Stimulated activated naive CD8-positive, alpha-beta T cell treated with anti-CD3 and anti-CD28 coated beads, Interleukin-15, Interleukin-2, amounts not matched to agents 100 ng/mL and 50 ng/mL, for 24 hours (primary cell): ENCODE measurements around the gene RPL29.

ENCODE experiments used
- H3K27ac Mint-ChIP-seq: one replicate; pipeline ENCODE4 v1.8.0; 2021; ENCODE audit warnings: mild to moderate bottlenecking, mixed read lengths
- H3K27me3 Mint-ChIP-seq: one replicate; pipeline ENCODE4 v1.8.0; 2021; ENCODE audit warnings: mixed read lengths
- H3K36me3 Mint-ChIP-seq: one replicate; pipeline ENCODE4 v1.8.0; 2021; ENCODE audit warnings: low read depth, mixed read lengths
- H3K4me1 Mint-ChIP-seq: one replicate; pipeline ENCODE4 v1.8.0; 2021; ENCODE audit warnings: low read depth, mixed read lengths
- H3K4me3 Mint-ChIP-seq: one replicate; pipeline ENCODE4 v1.8.0; 2021; ENCODE audit warnings: mild to moderate bottlenecking, mixed read lengths
- H3K9me3 Mint-ChIP-seq: one replicate; pipeline ENCODE4 v1.8.0; 2021; ENCODE audit warnings: mixed read lengths

Gene RPL29

GRCh38 chr3:52020796-52021195, 25.1 kb upstream of the RPL29 start:
- Mint-ChIP-seq H3K4me1 (no peaks in the 10 kb centered on the region), H3K27ac (no peak overlapping the region), H3K36me3 (no peaks in the 10 kb centered on the region), H3K9me3 (no peaks in the 10 kb centered on the region), H3K4me3 (no peak overlapping the region), H3K27me3 (no peaks in the 10 kb centered on the region)

GRCh38 chr3:52019352-52020080, 23.8 kb upstream of the RPL29 start:
- Mint-ChIP-seq H3K27ac (no peak overlapping the region), H3K4me3 (no peak overlapping the region), H3K36me3 (no peaks in the 10 kb centered on the region), H3K4me1 (no peaks in the 10 kb centered on the region), H3K27me3 (no peaks in the 10 kb centered on the region), H3K9me3 (no peaks in the 10 kb centered on the region)

GRCh38 chr3:52018319-52019000, 22.8 kb upstream of the RPL29 start:
- Mint-ChIP-seq H3K36me3 (no peaks in the 10 kb centered on the region), H3K4me3 (no peak overlapping the region), H3K9me3 (no peaks in the 10 kb centered on the region), H3K27me3 (no peaks in the 10 kb centered on the region), H3K27ac (no peak overlapping the region), H3K4me1 (no peaks in the 10 kb centered on the region)

- H3K9me3 Mint-ChIP-seq, result no peaks in the 10 kb centered on the region
- no peak overlapping the region for H3K27ac Mint-ChIP-seq
- no peak overlapping the region for H3K4me3 Mint-ChIP-seq
- no peaks in the 10 kb centered on the region for H3K36me3 Mint-ChIP-seq
- no peaks in the 10 kb centered on the region for H3K27me3 Mint-ChIP-seq
- no peaks in the 10 kb centered on the region for H3K4me1 Mint-ChIP-seq
These were observed 21.9 kb upstream of the RPL29 start for GRCh38 chr3:52017586-52017985.

- H3K27ac Mint-ChIP-seq, result no peak overlapping the region
- H3K9me3 Mint-ChIP-seq, result no peaks in the 10 kb centered on the region
- H3K36me3 Mint-ChIP-seq, result no peaks in the 10 kb centered on the region
- no peaks in the 10 kb centered on the region for H3K4me1 Mint-ChIP-seq
- H3K27me3 Mint-ChIP-seq, result no peaks in the 10 kb centered on the region
- H3K4me3 Mint-ChIP-seq, result no peak overlapping the region
These were observed 19.9 kb upstream of the RPL29 start for GRCh38 chr3:52015438-52016228.

GRCh38 chr3:52014613-52015012, 18.9 kb upstream of the RPL29 start:
- Mint-ChIP-seq H3K27me3 (no peaks in the 10 kb centered on the region), H3K9me3 (no peaks in the 10 kb centered on the region), H3K4me1 (no peaks in the 10 kb centered on the region), H3K4me3 (no peak overlapping the region), H3K27ac (no peak overlapping the region), H3K36me3 (no peaks in the 10 kb centered on the region)

- no peaks in the 10 kb centered on the region for H3K9me3 Mint-ChIP-seq
- H3K27me3 Mint-ChIP-seq, result no peaks in the 10 kb centered on the region
- no peaks in the 10 kb centered on the region for H3K36me3 Mint-ChIP-seq
- H3K27ac Mint-ChIP-seq, result peak overlapping the region; percentile 8
- no peaks in the 10 kb centered on the region for H3K4me1 Mint-ChIP-seq
- no peak overlapping the region for H3K4me3 Mint-ChIP-seq
These were observed 18.3 kb upstream of the RPL29 start for GRCh38 chr3:52013802-52014598.

- Mint-ChIP-seq H3K36me3 (no peaks in the 10 kb centered on the region), H3K27me3 (no peaks in the 10 kb centered on the region), H3K4me3 (no peak overlapping the region), H3K9me3 (no peaks in the 10 kb centered on the region), H3K4me1 (no peaks in the 10 kb centered on the region), H3K27ac (no peak overlapping the region)
These were observed 17.0 kb upstream of the RPL29 start for GRCh38 chr3:52012699-52013098.

GRCh38 chr3:52010431-52010830, 14.7 kb upstream of the RPL29 start:
- no peak overlapping the region for H3K4me3 Mint-ChIP-seq
- no peaks in the 10 kb centered on the region for H3K36me3 Mint-ChIP-seq
- no peak overlapping the region for H3K27ac Mint-ChIP-seq
- no peaks in the 10 kb centered on the region for H3K27me3 Mint-ChIP-seq
- no peaks in the 10 kb centered on the region for H3K4me1 Mint-ChIP-seq
- H3K9me3 Mint-ChIP-seq, result no peaks in the 10 kb centered on the region

- no peak overlapping the region for H3K4me3 Mint-ChIP-seq
- H3K27me3 Mint-ChIP-seq, result no peaks in the 10 kb centered on the region
- H3K9me3 Mint-ChIP-seq, result no peaks in the 10 kb centered on the region
- no peaks in the 10 kb centered on the region for H3K36me3 Mint-ChIP-seq
- H3K4me1 Mint-ChIP-seq, result no peaks in the 10 kb centered on the region
- H3K27ac Mint-ChIP-seq, result no peak overlapping the region
These were observed 11.6 kb upstream of the RPL29 start for GRCh38 chr3:52007291-52007690.

- no peaks in the 10 kb centered on the region for H3K36me3 Mint-ChIP-seq
- peaks cover 1% of the 10 kb centered on the region for H3K4me1 Mint-ChIP-seq
- H3K27me3 Mint-ChIP-seq, result no peaks in the 10 kb centered on the region
- no peaks in the 10 kb centered on the region for H3K9me3 Mint-ChIP-seq
- no peak overlapping the region for H3K27ac Mint-ChIP-seq
- no peak overlapping the region for H3K4me3 Mint-ChIP-seq
These were observed 11.1 kb upstream of the RPL29 start for GRCh38 chr3:52006820-52007133.

- Mint-ChIP-seq H3K4me3 (no peak overlapping the region), H3K4me1 (peaks cover 5% of the 10 kb centered on the region), H3K27ac (no peak overlapping the region), H3K9me3 (no peaks in the 10 kb centered on the region), H3K27me3 (no peaks in the 10 kb centered on the region), H3K36me3 (no peaks in the 10 kb centered on the region)
These were observed 10.5 kb upstream of the RPL29 start for GRCh38 chr3:52006017-52006819.

- Mint-ChIP-seq H3K27ac (no peak overlapping the region), H3K36me3 (no peaks in the 10 kb centered on the region), H3K4me3 (no peak overlapping the region), H3K9me3 (no peaks in the 10 kb centered on the region), H3K27me3 (no peaks in the 10 kb centered on the region), H3K4me1 (peaks cover 5% of the 10 kb centered on the region)
These were observed 9.9 kb upstream of the RPL29 start for GRCh38 chr3:52005571-52005986.

- no peaks in the 10 kb centered on the region for H3K27me3 Mint-ChIP-seq
- no peaks in the 10 kb centered on the region for H3K36me3 Mint-ChIP-seq
- H3K27ac Mint-ChIP-seq, result no peak overlapping the region
- no peaks in the 10 kb centered on the region for H3K9me3 Mint-ChIP-seq
- no peak overlapping the region for H3K4me3 Mint-ChIP-seq
- H3K4me1 Mint-ChIP-seq, result peaks cover 5% of the 10 kb centered on the region
These were observed 9.3 kb upstream of the RPL29 start for GRCh38 chr3:52004906-52005395.
